OCI-LY3 (cell line): ENCODE measurements around the gene GKAP1.

Experiments used
- H2AFZ ChIP-seq: fragments of 200-600, 300-600 bp; shearing (Covaris generic); 2 replicates; pipeline ENCODE4 v1.6.0; 2014; ENCODE audit warnings: antibody characterized with exemption, low read depth, low read length
- H3K27ac ChIP-seq: fragments of 200-600, 300-600 bp; sonication (generic); 2 replicates; pipeline ENCODE4 v1.5.1; 2014; ENCODE audit warnings: mild to moderate bottlenecking, low read length, moderate library complexity, mixed read lengths
- H3K27me3 ChIP-seq: fragments of 200-600, 300-600 bp; sonication (generic); 2 replicates; pipeline ENCODE4 v1.6.1; 2014; ENCODE audit warnings: low read depth, low read length, mixed read lengths
- H3K36me3 ChIP-seq: fragments of 200-600, 300-600 bp; sonication (generic); replicated peaks from 2 replicates; pipeline ENCODE3; 2014; ENCODE audit warnings: low read depth, low read length, mixed read lengths
- H3K4me1 ChIP-seq: fragments of 300-600, 200-600 bp; sonication (generic); 2 replicates; pipeline ENCODE4 v1.6.1; 2014; ENCODE audit warnings: low read length, mixed read lengths
- H3K4me2 ChIP-seq: fragments of 200-600, 300-600 bp; sonication (generic); 2 replicates; pipeline ENCODE4 v1.6.1; 2014; ENCODE audit warnings: low read length, mixed read lengths
- H3K4me3 ChIP-seq: fragments of 300-600, 200-600 bp; sonication (generic); 2 replicates; pipeline ENCODE4 v1.5.1; 2014; ENCODE audit warnings: antibody characterized with exemption, mild to moderate bottlenecking, low read length, moderate library complexity
- H3K79me2 ChIP-seq: fragments of 300-600, 200-600 bp; shearing (Covaris generic); 2 replicates; pipeline ENCODE4 v1.6.1; 2014; ENCODE audit warnings: mild to moderate bottlenecking, low read length, mixed read lengths
- H3K9ac ChIP-seq: fragments of 300-600, 200-600 bp; shearing (Covaris generic); 2 replicates; pipeline ENCODE4 v1.6.0; 2014; ENCODE audit warnings: mild to moderate bottlenecking, low read length, moderate library complexity
- H3K9me3 ChIP-seq: fragments of 200-600, 300-600 bp; shearing (Covaris generic); 2 replicates; pipeline ENCODE4 v1.6.1; 2014; ENCODE audit warnings: low read length, mixed read lengths; ENCODE audit not compliant: insufficient read depth
- H4K20me1 ChIP-seq: fragments of 200-600, 300-600 bp; sonication (generic); 2 replicates; pipeline ENCODE4 v1.6.1; 2016; ENCODE audit warnings: low read length, mixed read lengths; ENCODE audit not compliant: insufficient read depth
- CTCF ChIP-seq: fragments of 200-600, 300-600 bp; sonication (generic); IDR thresholded peaks from 2 replicates; pipeline ENCODE4 v1.5.1; 2014; ENCODE audit warnings: antibody characterized with exemption, low read length, low read depth
- EZH2phosphoT487 ChIP-seq: fragments of 200-600 bp; shearing (Covaris generic); IDR thresholded peaks from 2 replicates; pipeline ENCODE4 v1.6.1; 2018; ENCODE audit warnings: antibody characterized with exemption, mixed run types, low read depth

GKAP1 gene

GRCh38 chr9:83701286-83701685 is 116.3 kb downstream of the GKAP1 start:
- no peak overlapping the region for H3K4me3 ChIP-seq

GRCh38 chr9:83699615-83700014 is 118.0 kb downstream of the GKAP1 start:
- H2AFZ ChIP-seq, result no peak overlapping the region
- H3K4me3 ChIP-seq, result no peak overlapping the region
- H3K27me3 ChIP-seq, result no peaks in the 10 kb centered on the region
- peaks cover 31% of the 10 kb centered on the region for H3K4me1 ChIP-seq
- H3K27ac ChIP-seq, result no peak overlapping the region
- peaks cover 3% of the 10 kb centered on the region for H3K36me3 ChIP-seq
- peaks cover 92% of the 10 kb centered on the region for H4K20me1 ChIP-seq
- TF ChIP-seq EZH2phosphoT487 (no peak), CTCF (no peak)
- no peak overlapping the region for H3K4me2 ChIP-seq
- H3K79me2 ChIP-seq, result peaks cover 100% of the 10 kb centered on the region
- H3K9me3 ChIP-seq, result no peaks in the 10 kb centered on the region
- no peak overlapping the region for H3K9ac ChIP-seq

More at GRCh38 chr9:83701286-83701685, 116.3 kb downstream of the GKAP1 start:
- Histone ChIP-seq H3K4me2 (no peak overlapping the region), H2AFZ (no peak overlapping the region), H4K20me1 (peaks cover 91% of the 10 kb centered on the region), H3K36me3 (peaks cover 14% of the 10 kb centered on the region), H3K9me3 (no peaks in the 10 kb centered on the region), H3K27me3 (no peaks in the 10 kb centered on the region), H3K79me2 (peaks cover 100% of the 10 kb centered on the region), H3K4me1 (peaks cover 31% of the 10 kb centered on the region), H3K9ac (no peak overlapping the region), H3K27ac (no peak overlapping the region)
- TF ChIP-seq EZH2phosphoT487 (no peak), CTCF (no peak)

GRCh38 chr9:83698976-83699585 is 118.5 kb downstream of the GKAP1 start:
- Histone ChIP-seq H3K79me2 (peaks cover 100% of the 10 kb centered on the region), H3K36me3 (peaks cover 3% of the 10 kb centered on the region), H3K4me3 (no peak overlapping the region), H3K4me2 (no peak overlapping the region), H3K27me3 (no peaks in the 10 kb centered on the region), H3K27ac (no peak overlapping the region), H3K9me3 (no peaks in the 10 kb centered on the region), H4K20me1 (peaks cover 92% of the 10 kb centered on the region), H3K4me1 (peaks cover 31% of the 10 kb centered on the region), H3K9ac (no peak overlapping the region), H2AFZ (no peak overlapping the region)
- TF ChIP-seq CTCF, result no peak
- no peak for TF ChIP-seq EZH2phosphoT487

GRCh38 chr9:83691492-83691891 is 126.1 kb downstream of the GKAP1 start:
- Histone ChIP-seq H2AFZ (no peak overlapping the region), H3K9me3 (no peaks in the 10 kb centered on the region), H3K9ac (no peak overlapping the region), H3K4me3 (no peak overlapping the region), H3K36me3 (no peaks in the 10 kb centered on the region), H3K27me3 (no peaks in the 10 kb centered on the region), H3K27ac (no peak overlapping the region), H4K20me1 (peaks cover 94% of the 10 kb centered on the region), H3K79me2 (peaks cover 100% of the 10 kb centered on the region), H3K4me1 (peaks cover 11% of the 10 kb centered on the region), H3K4me2 (no peak overlapping the region)
- TF ChIP-seq CTCF, result no peak
